Left ventricle myocardium inferior (tissue), 1 donor: Measurements from ENCODE around the gene ABLIM1. TPM values are rescaled to one million over a fixed set of nuclear protein-coding genes. Genes with fewer than 3 reads are reported as not detected.
A peak's percentile ranks its signal among the peaks of the same experiment; 100 is the strongest.

Experiments used
- DNase-seq: peaks from one replicate; pipeline ENCODE4 v3.0.0-alpha.2; 2020
- H3K27ac ChIP-seq: fragments of 200-600 bp; replicated peaks from 2 replicates; pipeline ENCODE4 v1.8.0; 2021
- H3K27me3 ChIP-seq: fragments of 200-600 bp; 2 replicates; pipeline ENCODE4 v1.8.0; 2021; ENCODE audit warnings: low read depth
- H3K36me3 ChIP-seq: fragments of 200-600 bp; 2 replicates; pipeline ENCODE4 v1.8.0; 2021
- H3K4me1 ChIP-seq: fragments of 200-600 bp; 2 replicates; pipeline ENCODE4 v1.8.0; 2021
- H3K4me3 ChIP-seq: fragments of 200-600 bp; 2 replicates; pipeline ENCODE4 v1.8.0; 2021; ENCODE audit warnings: mild to moderate bottlenecking, moderate library complexity
- H3K9me3 ChIP-seq: fragments of 200-600 bp; replicated peaks from 2 replicates; pipeline ENCODE4 v1.8.0; 2021
- CTCF ChIP-seq: fragments of 200-600 bp; IDR thresholded peaks from 2 replicates; pipeline ENCODE4 v1.8.0; 2021; ENCODE audit warnings: antibody characterized with exemption, mild to moderate bottlenecking, borderline replicate concordance
- intact Hi-C: fragments of 100-400 bp; cut with micrococcal nuclease; formaldehyde crosslinking; loops from one replicate; pipeline ENCODE4 v1.11.0; 2022
- total RNA-seq: library from RNA; stranded (reverse); fragmentation: NEBNext Ultra II Directional; extraction: Animal tissue kit (Norgen Biotek cat#: 25700); gene quantifications from one replicate; pipeline ENCODE4 v1.2.1, GENCODE V29; 2021
- donor health status: DM: no; HTN: yes; CAD: no; lungs with severe emphysema.

The ABLIM1 gene
- total RNA-seq, 1 donor from 2014 or later: 674 TPM

GRCh38 chr10:114596793-114597192, 61.3 kb downstream of the ABLIM1 start:
- peaks cover 3% of the 10 kb centered on the region for H3K9me3 ChIP-seq
- H3K36me3 ChIP-seq: peaks cover 54% of the 10 kb centered on the region
- intact Hi-C loops: no loop called here
- no peak for TF ChIP-seq CTCF
- no peaks in the 10 kb centered on the region for H3K27me3 ChIP-seq
- H3K4me1 ChIP-seq: peaks cover 94% of the 10 kb centered on the region
- H3K4me3 ChIP-seq: no peak overlapping the region
- peak overlapping the region; percentile 52 for H3K27ac ChIP-seq
- no peak for DNase-seq

- TF ChIP-seq CTCF: no peak
- intact Hi-C loops: no loop called here
- Histone ChIP-seq H3K9me3 (peaks cover 3% of the 10 kb centered on the region), H3K4me1 (peaks cover 94% of the 10 kb centered on the region), H3K36me3 (peaks cover 42% of the 10 kb centered on the region), H3K27ac (peak overlapping the region; percentile 42), H3K4me3 (no peak overlapping the region), H3K27me3 (no peaks in the 10 kb centered on the region)
- DNase-seq: no peak
These were observed 64.1 kb downstream of the ABLIM1 start for GRCh38 chr10:114593816-114594468.

- no peak for DNase-seq
- Histone ChIP-seq H3K27ac (peak overlapping the region; percentile 42), H3K27me3 (no peaks in the 10 kb centered on the region), H3K9me3 (peaks cover 3% of the 10 kb centered on the region), H3K4me3 (no peak overlapping the region), H3K36me3 (peaks cover 37% of the 10 kb centered on the region), H3K4me1 (peaks cover 93% of the 10 kb centered on the region)
- intact Hi-C loops: no loop called here
- no peak for TF ChIP-seq CTCF
These were observed 64.8 kb downstream of the ABLIM1 start for GRCh38 chr10:114593240-114593792.

- Histone ChIP-seq H3K4me3 (no peak overlapping the region), H3K4me1 (peaks cover 94% of the 10 kb centered on the region), H3K36me3 (peaks cover 17% of the 10 kb centered on the region), H3K27me3 (no peaks in the 10 kb centered on the region), H3K27ac (no peak overlapping the region), H3K9me3 (peaks cover 3% of the 10 kb centered on the region)
- intact Hi-C loops: no loop called here
- DNase-seq: no peak
- no peak for TF ChIP-seq CTCF
These were observed 67.1 kb downstream of the ABLIM1 start for GRCh38 chr10:114590993-114591392.

GRCh38 chr10:114584419-114584818, 73.7 kb downstream of the ABLIM1 start:
- Histone ChIP-seq H3K27ac (peak overlapping the region; percentile 13), H3K36me3 (peaks cover 2% of the 10 kb centered on the region), H3K27me3 (no peaks in the 10 kb centered on the region), H3K9me3 (peaks cover 3% of the 10 kb centered on the region), H3K4me3 (no peak overlapping the region), H3K4me1 (peaks cover 94% of the 10 kb centered on the region)
- DNase-seq: no peak
- intact Hi-C loops: no loop called here
- no peak for TF ChIP-seq CTCF
